ENCODE data around the gene SMARCAL1.

DNA sequence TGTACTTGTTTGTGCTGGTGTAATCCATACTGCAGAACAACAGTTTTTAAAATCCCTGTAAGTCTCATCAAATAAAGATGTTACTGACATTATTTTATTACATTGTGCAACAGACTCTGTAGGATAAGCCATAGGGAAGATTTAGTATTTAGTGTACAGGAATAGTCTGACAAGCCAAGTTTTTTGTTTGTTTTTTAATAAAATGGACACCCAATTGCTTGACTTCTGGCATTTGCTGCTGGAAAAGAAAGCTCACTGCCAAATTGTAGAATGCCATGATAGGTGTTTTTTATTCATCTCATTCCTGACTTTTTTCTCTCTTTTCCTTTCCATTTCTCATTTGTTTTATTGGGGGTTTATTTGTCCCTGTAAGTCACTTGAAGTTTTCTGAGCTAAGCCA lies 38.1 kb downstream of the SMARCAL1 start:
- TF ChIP-seq, protein P1, sequence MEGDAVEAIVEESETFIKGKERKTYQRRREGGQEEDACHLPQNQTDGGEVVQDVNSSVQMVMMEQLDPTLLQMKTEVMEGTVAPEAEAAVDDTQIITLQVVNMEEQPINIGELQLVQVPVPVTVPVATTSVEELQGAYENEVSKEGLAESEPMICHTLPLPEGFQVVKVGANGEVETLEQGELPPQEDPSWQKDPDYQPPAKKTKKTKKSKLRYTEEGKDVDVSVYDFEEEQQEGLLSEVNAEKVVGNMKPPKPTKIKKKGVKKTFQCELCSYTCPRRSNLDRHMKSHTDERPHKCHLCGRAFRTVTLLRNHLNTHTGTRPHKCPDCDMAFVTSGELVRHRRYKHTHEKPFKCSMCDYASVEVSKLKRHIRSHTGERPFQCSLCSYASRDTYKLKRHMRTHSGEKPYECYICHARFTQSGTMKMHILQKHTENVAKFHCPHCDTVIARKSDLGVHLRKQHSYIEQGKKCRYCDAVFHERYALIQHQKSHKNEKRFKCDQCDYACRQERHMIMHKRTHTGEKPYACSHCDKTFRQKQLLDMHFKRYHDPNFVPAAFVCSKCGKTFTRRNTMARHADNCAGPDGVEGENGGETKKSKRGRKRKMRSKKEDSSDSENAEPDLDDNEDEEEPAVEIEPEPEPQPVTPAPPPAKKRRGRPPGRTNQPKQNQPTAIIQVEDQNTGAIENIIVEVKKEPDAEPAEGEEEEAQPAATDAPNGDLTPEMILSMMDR (IDR thresholded peaks at IDR 0.05): no peak
- no peak for TF ChIP-seq POLR2A (IDR thresholded peaks at IDR 0.05)

All from Peyer's patch (tissue), 4 donors.